H1 (cell line): ENCODE results near the gene ARMC12. TPM values are rescaled to one million over a fixed set of nuclear protein-coding genes. Genes with fewer than 3 reads are reported as not detected.

Experiments used
- CTCF ChIA-PET: fragments of 300-600 bp; sonication (Branson Sonifier 250); formaldehyde crosslinking; loops from one replicate; lab custom pipeline; 2021; ENCODE audit not compliant: partially characterized antibody; lab: Charles Lee
- POLR2A ChIA-PET: fragments of 300-600 bp; sonication (Branson Sonifier 250); formaldehyde crosslinking; loops from one replicate; lab custom pipeline; 2021; ENCODE audit warnings: inconsistent platforms; ENCODE audit not compliant: partially characterized antibody; lab: Charles Lee
- DNase-seq, 2 experiments: peaks; one replicate each; pipeline versions ENCODE4 v3.0.0 to v3.0.0-alpha.2; 2010 to 2022; ENCODE audit warnings: low spot score in 2 of 2, low read depth in 1 of 2, mixed read lengths in 1 of 2
- FAIRE-seq: peaks from 2 replicates; lab custom pipeline; 2011; peaks lifted over from hg19 to GRCh38; lab: Jason Lieb, UNC
- H2AFZ ChIP-seq: 2 replicates; pipeline ENCODE4 v1.8.1; 2012; ENCODE audit warnings: low read length, inconsistent platforms
- H2AK5ac ChIP-seq: 2 replicates; pipeline ENCODE4 v1.6.1; 2013; ENCODE audit warnings: low read depth, low read length
- H2BK120ac ChIP-seq: replicated peaks from 2 replicates; pipeline ENCODE3; 2013; ENCODE audit warnings: low read depth, low read length, inconsistent platforms
- H2BK12ac ChIP-seq: 2 replicates; pipeline ENCODE4 v1.6.1; 2013; ENCODE audit warnings: low read depth, low read length
- H2BK15ac ChIP-seq: 2 replicates; pipeline ENCODE4 v1.6.1; 2013; ENCODE audit warnings: low read length
- H2BK20ac ChIP-seq: 2 replicates; pipeline ENCODE4 v1.6.1; 2013; ENCODE audit warnings: low read length
- H2BK5ac ChIP-seq: 2 replicates; pipeline ENCODE4 v1.6.1; 2013; ENCODE audit warnings: low read depth, low read length
- H3K14ac ChIP-seq: 2 replicates; pipeline ENCODE4 v1.6.1; 2013; ENCODE audit warnings: inconsistent platforms; ENCODE audit not compliant: insufficient read length
- H3K18ac ChIP-seq: 2 replicates; pipeline ENCODE4 v1.6.1; 2013; ENCODE audit warnings: low read length; ENCODE audit errors: extremely low read depth
- H3K23ac ChIP-seq: 2 replicates; pipeline ENCODE4 v1.6.1; 2013; ENCODE audit warnings: inconsistent platforms; ENCODE audit not compliant: insufficient read length
- H3K23me2 ChIP-seq: 2 replicates; pipeline ENCODE4 v1.6.1; 2013; ENCODE audit warnings: low read depth, low read length
- H3K27ac ChIP-seq: 2 replicates; pipeline ENCODE4 v1.6.1; 2011; ENCODE audit warnings: low read depth, low read length, inconsistent platforms
- H3K27me3 ChIP-seq, 4 experiments: replicated peaks in 1 of 4; 1 replicate in 1 of 4; 2 replicates in 3 of 4; pipeline versions ENCODE4 v1.6.1 to v1.8.1; 2011 to 2013; ENCODE audit warnings: low read length in 3 of 4, mild to moderate bottlenecking in 3 of 4, inconsistent platforms in 2 of 4, mixed read lengths in 2 of 4, moderate library complexity in 1 of 4; ENCODE audit not compliant: control insufficient read depth in 3 of 4, insufficient read depth in 3 of 4; ENCODE audit errors: extremely low read depth in 1 of 4
- H3K36me3 ChIP-seq, 4 experiments: 2 replicates each; pipeline versions ENCODE4 v1.6.1 to v1.8.1; 2011 to 2013; ENCODE audit warnings: mild to moderate bottlenecking in 4 of 4, low read length in 3 of 4, moderate library complexity in 2 of 4, control low read depth in 1 of 4, inconsistent platforms in 1 of 4; ENCODE audit not compliant: insufficient read depth in 4 of 4, control insufficient read depth in 2 of 4
- H3K4ac ChIP-seq: replicated peaks from 2 replicates; pipeline ENCODE3; 2013; ENCODE audit warnings: low read length, low read depth, mixed read lengths, inconsistent platforms; ENCODE audit not compliant: insufficient read length
- H3K4me1 ChIP-seq, 4 experiments: replicated peaks in 1 of 4; 1 replicate in 1 of 4; 2 replicates in 3 of 4; pipeline versions ENCODE4 v1.6.1 to v1.8.1; 2011 to 2013; ENCODE audit warnings: low read length in 3 of 4, inconsistent platforms in 2 of 4, mixed read lengths in 1 of 4; ENCODE audit not compliant: insufficient read depth in 4 of 4, control insufficient read depth in 3 of 4
- H3K4me2 ChIP-seq, 2 experiments: 2 replicates each; pipeline versions ENCODE4 v1.6.1 to v1.8.1; 2011 to 2013; ENCODE audit warnings: low read depth in 2 of 2, low read length in 2 of 2, control low read depth in 1 of 2, inconsistent platforms in 1 of 2, mild to moderate bottlenecking in 1 of 2; ENCODE audit not compliant: insufficient read depth in 1 of 2
- H3K4me3 ChIP-seq, 4 experiments: fragments of 200-600, 300-600 bp in 1 of 4; sonication (generic), shearing (Covaris generic), sonication (Bioruptor Twin) in 1 of 4; 2 replicates each; pipeline versions ENCODE4 v1.5.1 to v1.8.1; 2011 to 2016; ENCODE audit warnings: low read length in 4 of 4, low read depth in 3 of 4, control low read depth in 2 of 4, inconsistent platforms in 2 of 4, mild to moderate bottlenecking in 2 of 4, mixed read lengths in 1 of 4, moderate library complexity in 1 of 4; ENCODE audit not compliant: insufficient read depth in 2 of 4; ENCODE audit errors: extremely low read depth in 1 of 4
- H3K56ac ChIP-seq: replicated peaks from 2 replicates; pipeline ENCODE3; 2013; ENCODE audit warnings: low read depth, mild to moderate bottlenecking, mixed read lengths, low read length, inconsistent platforms; ENCODE audit not compliant: insufficient read length
- H3K79me1 ChIP-seq: 2 replicates; pipeline ENCODE4 v1.6.1; 2013; ENCODE audit warnings: low read depth, low read length, control low read depth
- H3K79me2 ChIP-seq, 2 experiments: 2 replicates each; pipeline versions ENCODE4 v1.6.1 to v1.8.1; 2012 to 2013; ENCODE audit warnings: low read length in 2 of 2, mild to moderate bottlenecking in 2 of 2, inconsistent platforms in 1 of 2; ENCODE audit not compliant: insufficient read depth in 2 of 2, control insufficient read depth in 1 of 2
- H3K9ac ChIP-seq, 4 experiments: replicated peaks in 1 of 4; 1 replicate in 1 of 4; 2 replicates in 3 of 4; pipeline versions ENCODE4 v1.6.1 to v1.8.1; 2011 to 2013; ENCODE audit warnings: low read depth in 3 of 4, low read length in 3 of 4, control low read depth in 2 of 4, mild to moderate bottlenecking in 2 of 4, moderate library complexity in 2 of 4, inconsistent platforms in 1 of 4; ENCODE audit errors: extremely low read depth in 1 of 4
- H3K9me3 ChIP-seq, 2 experiments: 2 replicates each; pipeline versions ENCODE4 v1.6.1 to v1.8.1; 2012 to 2013; ENCODE audit warnings: mild to moderate bottlenecking in 2 of 2, moderate library complexity in 2 of 2, control low read depth in 1 of 2, inconsistent platforms in 1 of 2, low read depth in 1 of 2, low read length in 1 of 2, mixed read lengths in 1 of 2; ENCODE audit not compliant: insufficient read depth in 2 of 2
- H4K20me1 ChIP-seq, 2 experiments: replicated peaks in 1 of 2; 2 replicates each; pipeline versions ENCODE3 to v1.8.1; 2011 to 2013; ENCODE audit warnings: inconsistent platforms in 2 of 2, low read length in 2 of 2, mild to moderate bottlenecking in 1 of 2; ENCODE audit not compliant: insufficient read depth in 2 of 2, control insufficient read depth in 1 of 2
- H4K5ac ChIP-seq: 2 replicates; pipeline ENCODE4 v1.6.1; 2013; ENCODE audit warnings: low read length, low read depth, mixed read lengths, inconsistent platforms; ENCODE audit not compliant: insufficient read length
- H4K8ac ChIP-seq: 2 replicates; pipeline ENCODE4 v1.8.0; 2013; ENCODE audit warnings: mild to moderate bottlenecking, moderate library complexity, low read length, inconsistent platforms; ENCODE audit not compliant: insufficient read depth; ENCODE audit errors: extremely low read depth
- H4K91ac ChIP-seq: replicated peaks from 2 replicates; pipeline ENCODE3; 2013; ENCODE audit warnings: low read length, mixed read lengths, inconsistent platforms; ENCODE audit not compliant: insufficient read length
- ATF3 ChIP-seq: IDR thresholded peaks from 2 replicates; pipeline ENCODE4 v1.6.1; 2011; ENCODE audit warnings: low read depth, mild to moderate bottlenecking, low read length; ENCODE audit not compliant: insufficient read depth
- BRCA1 ChIP-seq: IDR thresholded peaks from 2 replicates; pipeline ENCODE4 v1.6.1; 2012; ENCODE audit warnings: low read depth, low read length, improper control_type of control experiment
- CEBPB ChIP-seq: IDR thresholded peaks from 2 replicates; pipeline ENCODE4 v1.6.1; 2012; ENCODE audit warnings: low read depth, low read length
- FOSL1 ChIP-seq: IDR thresholded peaks from 2 replicates; pipeline ENCODE4 v1.6.1; 2011; ENCODE audit warnings: mild to moderate bottlenecking, low read depth, low read length, moderate library complexity; ENCODE audit not compliant: insufficient read depth
- JUND ChIP-seq: IDR thresholded peaks from 2 replicates; pipeline ENCODE4 v1.6.1; 2011; ENCODE audit warnings: mild to moderate bottlenecking, improper control_type of control experiment, low read length
- NRF1 ChIP-seq: IDR thresholded peaks from 2 replicates; pipeline ENCODE4 v1.6.1; 2011; ENCODE audit warnings: mild to moderate bottlenecking, low read depth, low read length, improper control_type of control experiment
- POLR2A ChIP-seq, 2 experiments: IDR thresholded peaks; 1 replicate in 1 of 2; 2 replicates in 1 of 2; pipeline ENCODE4 v1.6.1; 2011; ENCODE audit warnings: low read depth in 2 of 2, low read length in 2 of 2, mild to moderate bottlenecking in 2 of 2; ENCODE audit errors: control extremely low read depth in 1 of 2
- POLR2AphosphoS5 ChIP-seq: IDR thresholded peaks from 2 replicates; pipeline ENCODE4 v1.6.1; 2011; ENCODE audit warnings: low read depth, low read length
- RNF2 ChIP-seq: fragments of 200-900, 300-1000 bp; sonication (generic); IDR thresholded peaks from 2 replicates; pipeline ENCODE4 v1.7.1; 2016; ENCODE audit warnings: borderline replicate concordance, low read depth, mild to moderate bottlenecking, antibody characterized with exemption, low read length; ENCODE audit not compliant: poor library complexity, severe bottlenecking; ENCODE audit errors: missing control alignments
- RXRA ChIP-seq: IDR thresholded peaks from 2 replicates; pipeline ENCODE4 v1.6.1; 2011; ENCODE audit warnings: low read depth, mild to moderate bottlenecking, low read length, moderate library complexity; ENCODE audit not compliant: insufficient read depth
- SAP30 ChIP-seq: fragments of 300-600 bp; sonication (generic); IDR thresholded peaks from 2 replicates; pipeline ENCODE4 v1.7.1; 2012; ENCODE audit warnings: low read length, moderate library complexity, mild to moderate bottlenecking, inconsistent platforms; ENCODE audit not compliant: insufficient read depth, insufficient replicate concordance
- SP1 ChIP-seq: IDR thresholded peaks from 2 replicates; pipeline ENCODE4 v1.6.1; 2011; ENCODE audit warnings: low read depth, low read length
- TBP ChIP-seq: IDR thresholded peaks from 2 replicates; pipeline ENCODE4 v1.6.1; 2011; ENCODE audit warnings: low read depth, low read length, improper control_type of control experiment
- WGBS, 2 experiments: shearing (Covaris generic) in 1 of 2; methylation state at CpG; one replicate each; pipeline versions ENCODE4 v1.1.6 to v1.1.7; 2013 to 2015; ENCODE audit warnings: low lambda C conversion rate in 2 of 2, mixed read lengths in 2 of 2, inconsistent platforms in 1 of 2, low coverage in 1 of 2, missing lambda C conversion rate in 1 of 2; ENCODE audit not compliant: insufficient replicate concordance in 2 of 2, insufficient coverage in 1 of 2, insufficient read length in 1 of 2; ENCODE audit errors: extremely low coverage in 1 of 2, missing lambda C conversion rate in 1 of 2; 5-methylcytosine and 5-hydroxymethylcytosine counted together
- polyA plus RNA-seq, 7 experiments: library from polyadenylated mRNA; depleted of rRNA in 3 of 7; stranded (reverse) in 5 of 7; unstranded in 2 of 7; fragments of >200 nt in 5 of 7; fragments of 200-250 nt in 2 of 7; gene quantifications; 1 replicate in 5 of 7; 2 replicates in 1 of 7; 4 replicates in 1 of 7; pipeline versions ENCODE4 v1.2.1 to v1.2.3, GENCODE V29; 2011 to 2013; ENCODE audit warnings: missing spikeins in 2 of 7, mixed read lengths in 2 of 7
- total RNA-seq: library from RNA; stranded (reverse); fragmentation: NEBNext Ultra II Directional; extraction: Animal tissue kit (Norgen Biotek cat#: 25700); gene quantifications from 2 replicates; pipeline ENCODE4 v1.2.1, GENCODE V29; 2021

Gene ARMC12
- total and polyA plus RNA-seq, 2 of the 8 experiments (the other 6 are each of a cell fraction or from before 2014, with no cell fraction given), result 0.86 to 3.7 TPM

- Histone ChIP-seq H2AFZ (no peak overlapping the region), H3K56ac (peak overlapping the region; percentile 48), H3K9ac (peak overlapping the region in 2 of 4 experiments; percentile 65 to 67; a peak in 5 of 7 replicates), H4K8ac (peak overlapping the region; percentile 79), H3K4ac (no peak overlapping the region), H3K9me3 (no peaks in the 10 kb centered on the region), H3K23ac (no peak overlapping the region), H2BK12ac (no peak overlapping the region), H3K23me2 (peaks cover 22% of the 10 kb centered on the region), H2BK5ac (peak overlapping the region; percentile 93), H4K5ac (peak overlapping the region; percentile 84), H3K36me3 (no peaks in the 10 kb centered on the region), H3K18ac (peak overlapping the region; percentile 94), H2AK5ac (no peak overlapping the region; the same call in 1 of the 2 replicates), H3K27me3 (peaks cover 0 to 7% (median 1%) of the 10 kb centered on the region in 4 experiments; a peak in 3 of 7 replicates), H4K20me1 (no peaks in the 10 kb centered on the region), H4K91ac (peak overlapping the region; percentile 26), H2BK15ac (peak overlapping the region; percentile 88; the same call in 1 of the 2 replicates), H3K4me1 (peaks cover 15 to 36% (median 28%) of the 10 kb centered on the region in 4 experiments), H3K14ac (no peak overlapping the region), H2BK120ac (no peak overlapping the region), H3K27ac (peak overlapping the region; percentile 92), H2BK20ac (peak overlapping the region; percentile 90; the same call in 1 of the 2 replicates), H3K4me2 (peak overlapping the region; percentile 74 to 89), H3K4me3 (peak overlapping the region; percentile 43 to 91 (median 70)), H3K79me2 (no peaks in the 10 kb centered on the region), H3K79me1 (no peaks in the 10 kb centered on the region)
- ChIA-PET POLR2A (interaction anchor here (1.2 to 2.7 kb wide), 9 partner anchors 9 to 234 kb away, joined by 3 to 9 read pairs (median 5); partner anchors contain the start of gene FKBP5), CTCF (interaction anchor here (1.0 to 3.8 kb wide), 6 partner anchors 10 to 235 kb away, joined by 3 to 12 read pairs (median 3); partner anchors contain the start of gene TEAD3)
- DNase-seq (peak in 1 of 2 experiments; percentile 99), FAIRE-seq (no peak)
- 6% methylated on average over 15 of the region's 23 CpGs; no CpG with 5 or more reads in 1 of the 2 experiments for WGBS, 2 experiments
- TF ChIP-seq ATF3 (no peak), TBP (peak; percentile 51), RXRA (no peak), JUND (no peak), SP1 (peak; percentile 59; the same call in 1 of the 2 replicates), FOSL1 (no peak), RNF2 (no peak), BRCA1 (no peak), NRF1 (no peak), SAP30 (no peak), CEBPB (no peak), POLR2AphosphoS5 (peak; percentile 75), POLR2A (IDR thresholded peaks at IDR 0.05; ENCODE audit: control extremely low read depth in 1 of 2, low read depth in 2 of 2, low read length in 2 of 2) (peak in 1 of 2 experiments; percentile 44; a peak in 1 of 3 replicates)
These were observed 5.5 kb upstream of the ARMC12 start for GRCh38 chr6:35731414-35731735.
